Large intestine (tissue), 3 donors: ENCODE data around the gene S100A6. TPM values are rescaled to one million over a fixed set of nuclear protein-coding genes. Genes with fewer than 3 reads are reported as not detected.

Experiments used
- DNase-seq, 2 donors: peaks; one replicate each; pipeline versions ENCODE4 v3.0.0 to v3.0.0-alpha.2; 2013
- H3K27ac ChIP-seq: one replicate; pipeline ENCODE4 v1.5.1; 2013; ENCODE audit warnings: low read length
- H3K27me3 ChIP-seq: 2 replicates; pipeline ENCODE4 v1.6.1; 2013; ENCODE audit warnings: low read length; ENCODE audit not compliant: control insufficient read depth, insufficient read depth
- H3K36me3 ChIP-seq: 2 replicates; pipeline ENCODE4 v1.6.1; 2013; ENCODE audit warnings: low read length; ENCODE audit not compliant: control insufficient read depth, insufficient read depth
- H3K4me1 ChIP-seq: one replicate; pipeline ENCODE4 v1.6.1; 2013; ENCODE audit warnings: low read length; ENCODE audit not compliant: control insufficient read depth, insufficient read depth
- H3K4me3 ChIP-seq: one replicate; pipeline ENCODE4 v1.5.1; 2013; ENCODE audit warnings: low read length
- H3K9me3 ChIP-seq: one replicate; pipeline ENCODE4 v1.6.1; 2013; ENCODE audit warnings: mild to moderate bottlenecking, low read depth, low read length, moderate library complexity; ENCODE audit not compliant: control insufficient read depth
- WGBS: methylation state at CpG from one replicate; pipeline ENCODE4 v1.1.5; 2013; ENCODE audit warnings: low lambda C conversion rate; ENCODE audit not compliant: insufficient coverage; 5-methylcytosine and 5-hydroxymethylcytosine counted together
- polyA plus RNA-seq: library from polyadenylated mRNA; unstranded; fragments of 120-200 nt; gene quantifications from one replicate; pipeline ENCODE4 v1.2.1, GENCODE V29; 2013

Gene S100A6
- polyA plus RNA-seq, 1 donor: 334 TPM

DNA sequence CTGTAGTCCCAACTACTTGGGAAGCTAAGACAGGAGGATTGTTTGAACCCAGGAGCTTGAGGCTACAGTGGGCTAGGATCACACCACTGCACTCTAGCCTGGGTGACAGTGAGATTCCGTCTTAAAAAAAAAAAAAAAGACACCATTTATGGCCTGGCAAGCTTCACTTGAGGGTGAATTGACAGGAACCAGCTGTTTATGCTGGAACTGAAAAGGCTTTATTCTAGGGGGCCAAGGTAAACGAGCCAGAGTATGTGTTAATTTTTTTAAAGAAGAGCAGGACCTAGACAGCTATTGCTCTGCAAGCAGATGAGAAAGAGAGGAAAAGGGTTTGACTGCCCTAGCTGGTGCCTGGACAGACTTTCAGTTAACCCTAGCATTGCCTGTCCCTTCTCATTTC lies 37.0 kb downstream of the S100A6 start:
- no peak overlapping the region for H3K27ac ChIP-seq
- no peak for DNase-seq
- WGBS: no CpG with 5 or more reads among the region's 2 CpGs
- no peaks in the 10 kb centered on the region for H3K36me3 ChIP-seq
- H3K4me3 ChIP-seq: no peak overlapping the region
- no peaks in the 10 kb centered on the region for H3K4me1 ChIP-seq
- H3K9me3 ChIP-seq: no peaks in the 10 kb centered on the region
- H3K27me3 ChIP-seq: no peaks in the 10 kb centered on the region

DNA sequence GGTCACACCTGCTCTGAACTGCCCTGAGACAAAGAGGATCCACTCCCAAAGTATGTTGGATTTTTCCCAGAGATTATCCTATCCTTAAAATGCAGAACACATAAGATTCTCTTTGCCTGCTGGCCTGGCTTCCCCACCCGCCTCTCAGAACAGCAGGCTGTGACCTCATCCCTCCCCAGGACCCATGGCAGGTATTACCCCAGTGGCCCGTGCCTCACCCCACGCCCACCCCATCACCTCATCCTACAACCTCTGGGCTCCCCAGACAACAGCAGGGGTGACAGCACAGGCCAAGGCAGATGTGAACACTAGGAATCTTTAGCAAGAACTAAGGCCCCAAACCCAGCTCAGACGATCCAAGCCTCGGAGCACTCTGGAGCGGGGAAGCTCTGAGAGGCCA lies 40.3 kb downstream of the S100A6 start:
- WGBS: no CpG with 5 or more reads among the region's 6 CpGs
- H3K4me3 ChIP-seq: no peak overlapping the region
- no peaks in the 10 kb centered on the region for H3K36me3 ChIP-seq
- peaks cover 1% of the 10 kb centered on the region for H3K4me1 ChIP-seq
- H3K27ac ChIP-seq: no peak overlapping the region
- H3K27me3 ChIP-seq: no peaks in the 10 kb centered on the region
- H3K9me3 ChIP-seq: no peaks in the 10 kb centered on the region
- no peak for DNase-seq

DNA sequence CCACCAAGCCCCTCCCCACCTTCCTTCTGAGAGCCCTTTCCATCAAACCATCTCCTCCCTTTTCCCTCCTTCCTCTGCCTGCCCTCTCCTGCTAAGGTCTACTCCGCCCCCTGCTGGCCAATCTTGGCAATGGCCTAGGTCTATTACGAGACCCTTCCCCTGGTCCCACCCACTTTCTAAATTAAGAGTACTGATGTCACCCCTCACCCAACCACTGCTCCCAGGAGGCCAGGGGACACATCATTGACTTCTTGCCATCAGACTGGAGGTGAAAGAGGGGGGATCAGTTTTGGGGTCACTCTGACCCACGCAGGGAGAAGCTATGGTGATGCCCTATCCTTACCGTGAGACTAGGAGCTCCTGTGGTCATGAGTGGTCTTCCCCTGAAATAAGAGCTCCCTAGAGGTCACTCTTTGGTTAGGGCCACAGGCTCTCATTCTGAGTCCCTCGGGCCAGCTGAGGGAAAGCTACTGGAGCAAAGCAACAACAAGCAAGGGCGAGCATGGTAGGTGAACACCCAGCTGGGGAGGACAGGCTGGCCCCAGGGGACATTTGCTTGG lies 40.7 kb downstream of the S100A6 start:
- H3K4me3 ChIP-seq: no peak overlapping the region
- no CpG with 5 or more reads among the region's 6 CpGs for WGBS
- peaks cover 2% of the 10 kb centered on the region for H3K4me1 ChIP-seq

DNA sequence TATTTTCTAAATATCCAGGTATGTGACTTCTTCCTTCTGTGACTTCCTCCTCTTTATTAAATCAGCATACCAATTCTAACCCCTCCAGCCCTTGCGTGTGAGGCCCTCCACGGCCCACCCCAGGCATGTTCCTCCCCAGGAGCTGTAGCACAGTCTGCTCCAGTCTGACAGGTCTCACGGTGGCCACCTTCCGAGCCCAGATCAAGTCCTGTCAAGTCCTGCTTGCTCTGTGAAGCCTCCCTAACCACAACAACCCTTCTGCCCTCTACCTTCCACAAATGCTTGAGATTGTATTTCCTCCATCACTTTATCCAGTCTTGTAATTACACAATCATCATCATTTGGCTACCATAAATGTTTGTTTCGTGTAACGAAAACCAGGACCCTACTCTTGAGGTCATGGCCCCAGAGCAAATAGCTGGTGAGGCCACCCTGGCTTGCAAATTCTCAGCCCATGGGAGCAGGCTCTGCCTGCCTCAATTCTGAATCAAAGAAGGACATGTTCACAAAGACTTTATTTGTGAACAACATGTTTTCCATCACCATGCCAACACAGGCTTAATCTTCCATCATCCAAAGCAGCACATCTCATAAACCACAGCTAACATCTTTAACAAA lies 42.3 kb downstream of the S100A6 start:
- Histone ChIP-seq H3K36me3 (no peaks in the 10 kb centered on the region), H3K4me3 (no peak overlapping the region), H3K27ac (no peak overlapping the region), H3K9me3 (no peaks in the 10 kb centered on the region), H3K4me1 (peaks cover 2% of the 10 kb centered on the region), H3K27me3 (no peaks in the 10 kb centered on the region)
- DNase-seq: no peak
- no CpG with 5 or more reads among the region's 6 CpGs for WGBS

More for the DNA sequence above, 40.7 kb downstream of the S100A6 start:
- H3K36me3 ChIP-seq: no peaks in the 10 kb centered on the region
- no peaks in the 10 kb centered on the region for H3K9me3 ChIP-seq
- peak in 1 of 2 donors; percentile 43 for DNase-seq
- H3K27me3 ChIP-seq: no peaks in the 10 kb centered on the region
- no peak overlapping the region for H3K27ac ChIP-seq

DNA sequence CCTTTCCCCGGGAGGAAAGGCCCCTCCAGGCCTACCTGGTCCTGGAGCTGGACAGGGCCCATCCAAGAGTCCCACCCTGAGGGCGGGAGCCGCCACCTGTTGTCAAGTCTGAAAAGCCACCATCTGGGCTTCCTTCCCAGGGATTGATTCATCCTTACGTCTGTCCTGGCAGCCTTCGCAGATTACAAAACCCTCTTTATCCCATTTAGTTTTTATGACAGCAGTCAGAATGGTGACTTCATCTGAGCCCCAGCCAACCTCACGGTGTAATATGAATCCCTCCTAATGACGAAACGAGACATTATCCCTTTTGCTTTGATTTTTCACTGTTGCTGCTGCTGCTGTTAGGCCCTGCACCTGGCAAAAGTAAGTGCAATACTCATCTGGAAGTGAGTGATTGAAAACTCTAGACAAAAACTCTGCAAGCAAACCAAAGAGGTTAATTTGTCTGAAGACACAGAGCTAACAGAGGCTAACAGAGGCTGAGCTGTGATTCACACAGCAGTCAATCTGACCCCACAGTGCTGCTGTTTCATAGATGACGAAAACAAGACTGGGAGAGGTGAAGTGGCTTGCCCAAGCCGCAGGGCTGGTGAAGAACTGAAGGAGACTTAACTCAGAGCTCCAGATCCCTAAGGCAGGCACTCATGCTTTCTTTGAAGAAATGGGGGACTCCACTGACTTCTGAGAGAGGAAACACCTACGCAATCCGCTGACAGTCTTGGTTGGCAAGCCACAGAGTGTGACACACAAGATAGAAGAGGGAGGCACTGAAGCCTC lies 45.3 kb downstream of the S100A6 start:
- no peaks in the 10 kb centered on the region for H3K27me3 ChIP-seq
- no CpG with 5 or more reads among the region's 12 CpGs for WGBS
- H3K36me3 ChIP-seq: no peaks in the 10 kb centered on the region
- H3K4me1 ChIP-seq: peaks cover 2% of the 10 kb centered on the region
- H3K27ac ChIP-seq: no peak overlapping the region
- peak; percentile 19 to 39 for DNase-seq
- no peaks in the 10 kb centered on the region for H3K9me3 ChIP-seq
- H3K4me3 ChIP-seq: no peak overlapping the region

DNA sequence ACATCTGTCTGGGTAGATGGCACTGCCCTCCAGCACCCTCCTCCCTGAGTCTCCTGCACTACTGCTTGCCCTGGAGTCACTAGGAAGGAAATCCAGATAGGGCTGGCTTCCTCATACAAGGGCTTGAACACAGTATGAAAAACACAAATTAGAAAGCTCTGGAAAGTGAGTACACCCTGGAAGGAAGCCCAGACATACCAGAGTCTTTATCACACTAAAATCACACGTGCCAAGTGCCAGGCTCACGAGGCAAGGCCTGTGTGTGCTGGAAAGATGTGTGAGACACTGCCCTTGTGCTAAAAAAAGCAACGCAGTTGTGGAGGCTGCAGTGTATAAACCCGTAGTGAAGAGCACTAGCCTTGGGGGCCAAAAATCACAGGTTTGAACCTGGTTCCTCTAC lies 47.1 kb downstream of the S100A6 start:
- H3K27me3 ChIP-seq: no peaks in the 10 kb centered on the region
- DNase-seq: no peak
- peaks cover 2% of the 10 kb centered on the region for H3K4me1 ChIP-seq
- no peak overlapping the region for H3K27ac ChIP-seq
- no CpG with 5 or more reads among the region's 4 CpGs for WGBS
- H3K9me3 ChIP-seq: no peaks in the 10 kb centered on the region
- H3K36me3 ChIP-seq: no peaks in the 10 kb centered on the region
- H3K4me3 ChIP-seq: no peak overlapping the region

DNA sequence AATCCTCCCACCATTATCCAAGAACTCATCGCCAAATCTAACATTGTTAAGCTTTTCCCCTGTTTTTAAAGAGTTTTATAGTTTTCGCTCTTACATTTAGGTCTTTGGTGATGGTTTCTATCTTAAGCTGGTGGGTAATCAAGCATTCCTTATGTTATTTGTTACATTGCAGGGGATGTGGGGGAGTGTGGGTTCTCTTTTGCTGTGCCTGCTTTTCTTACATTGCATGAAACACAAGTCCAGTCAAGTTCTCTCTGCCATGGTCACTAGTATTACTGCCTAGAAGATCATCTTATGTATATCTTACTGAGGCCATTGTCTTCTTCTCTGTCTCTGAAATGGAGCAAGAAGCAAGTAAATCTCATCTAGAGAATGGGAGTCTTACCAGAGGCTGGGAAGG lies 48.1 kb downstream of the S100A6 start:
- WGBS: no CpG with 5 or more reads among the region's 2 CpGs
- Histone ChIP-seq H3K27ac (no peak overlapping the region), H3K9me3 (no peaks in the 10 kb centered on the region), H3K4me1 (peaks cover 2% of the 10 kb centered on the region), H3K4me3 (no peak overlapping the region), H3K36me3 (no peaks in the 10 kb centered on the region), H3K27me3 (no peaks in the 10 kb centered on the region)
- no peak for DNase-seq

DNA sequence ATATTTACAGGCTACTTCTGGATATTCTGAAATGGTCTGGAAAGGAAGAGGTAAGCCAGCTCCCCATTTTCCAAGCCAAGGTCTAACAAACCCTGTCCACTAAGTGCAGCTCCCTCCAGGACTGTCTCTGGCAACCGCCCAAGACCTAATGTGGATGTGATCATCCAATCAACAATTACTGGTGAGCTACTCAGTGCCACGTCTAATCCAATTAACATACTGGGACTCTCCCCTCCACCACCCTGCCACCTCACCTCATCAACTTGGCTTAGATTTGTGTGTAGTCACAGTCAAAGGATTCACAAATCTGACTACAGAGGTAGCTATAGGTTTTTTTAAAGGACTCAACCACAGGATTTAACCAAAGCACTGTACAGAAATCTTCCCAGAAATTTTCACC lies 49.9 kb downstream of the S100A6 start:
- no peak for DNase-seq
- Histone ChIP-seq H3K4me1 (peaks cover 2% of the 10 kb centered on the region), H3K27ac (no peak overlapping the region), H3K4me3 (no peak overlapping the region), H3K9me3 (no peaks in the 10 kb centered on the region), H3K27me3 (no peaks in the 10 kb centered on the region), H3K36me3 (no peaks in the 10 kb centered on the region)
- WGBS: no CpG with 5 or more reads among the region's 2 CpGs

Other genes starting within 250 kb of the S100A6 start
- not detected for gene PGLYRP3, start 223.0 kb downstream of the S100A6 start, polyA plus RNA-seq
- 0.31 TPM for gene PGLYRP4, start 187.2 kb downstream of the S100A6 start, polyA plus RNA-seq
- 40.3 TPM for gene S100A9, start 178.1 kb downstream of the S100A6 start, polyA plus RNA-seq
- gene S100A12, start 160.4 kb downstream of the S100A6 start, polyA plus RNA-seq: 0.36 TPM
- gene S100A8, start 144.9 kb downstream of the S100A6 start, polyA plus RNA-seq: 2.5 TPM
- gene S100A7A, start 119.5 kb downstream of the S100A6 start, polyA plus RNA-seq: not detected
- not detected for gene S100A7, start 75.3 kb downstream of the S100A6 start, polyA plus RNA-seq
- 0.10 TPM for gene S100A5, start 4.9 kb upstream of the S100A6 start, polyA plus RNA-seq
- gene S100A4, start 9.8 kb upstream of the S100A6 start, polyA plus RNA-seq: 18.0 TPM
- not detected for gene S100A3, start 13.3 kb upstream of the S100A6 start, polyA plus RNA-seq
- 0.67 TPM for gene S100A2, start 29.9 kb upstream of the S100A6 start, polyA plus RNA-seq
- 134 TPM for gene S100A16, start 77.1 kb upstream of the S100A6 start, polyA plus RNA-seq
- 437 TPM for gene S100A14, start 80.3 kb upstream of the S100A6 start, polyA plus RNA-seq
- gene S100A13, start 91.5 kb upstream of the S100A6 start, polyA plus RNA-seq: 77.2 TPM
- gene S100A1, start 92.4 kb upstream of the S100A6 start, polyA plus RNA-seq: 2.8 TPM
- gene CHTOP, start 98.1 kb upstream of the S100A6 start, polyA plus RNA-seq: 99.4 TPM
- gene SNAPIN, start 122.7 kb upstream of the S100A6 start, polyA plus RNA-seq: 30.9 TPM
- 152 TPM for gene ILF2, start 135.0 kb upstream of the S100A6 start, polyA plus RNA-seq
- gene NPR1, start 142.7 kb upstream of the S100A6 start, polyA plus RNA-seq: 4.7 TPM
- 62.3 TPM for gene INTS3, start 192.1 kb upstream of the S100A6 start, polyA plus RNA-seq
- 32.4 TPM for gene SLC27A3, start 239.4 kb upstream of the S100A6 start, polyA plus RNA-seq